Endometrium (tissue), 2 donors: ENCODE results near the gene VPS13D.

Experiments used
- FAIRE-seq: peaks from 2 replicates; lab custom pipeline; 2012; peaks lifted over from hg19 to GRCh38; lab: Jason Lieb, UNC
- donor health status: control.
- donor health status: control.

VPS13D gene

GRCh38 chr1:12433323-12434053, 203.7 kb downstream of the VPS13D start:
- FAIRE-seq: no peak

DNA sequence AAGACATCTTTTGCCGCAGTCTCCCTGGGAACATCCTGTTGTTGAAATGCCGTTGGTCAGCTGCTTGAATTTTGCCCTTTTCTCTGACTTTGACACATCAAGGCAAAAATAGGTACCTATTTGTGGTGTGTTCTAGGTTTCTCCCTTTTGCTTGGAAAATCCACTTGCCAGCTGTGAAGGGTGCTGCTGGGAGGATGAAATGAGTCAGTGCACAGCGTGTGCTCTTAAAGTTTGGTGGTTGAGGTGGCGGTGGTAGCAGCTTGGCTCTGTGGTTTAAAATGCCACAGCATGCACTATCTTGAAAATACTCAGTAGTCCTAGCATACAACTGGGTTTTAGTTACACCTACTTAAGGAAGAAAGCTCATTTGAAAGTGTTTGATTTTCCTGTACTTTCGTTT, 204.3 kb downstream of the VPS13D start:
- FAIRE-seq: no peak

- FAIRE-seq: no peak
These were observed 204.9 kb downstream of the VPS13D start for GRCh38 chr1:12434686-12435085.

GRCh38 chr1:12435639-12436344, 206.0 kb downstream of the VPS13D start:
- no peak for FAIRE-seq

DNA sequence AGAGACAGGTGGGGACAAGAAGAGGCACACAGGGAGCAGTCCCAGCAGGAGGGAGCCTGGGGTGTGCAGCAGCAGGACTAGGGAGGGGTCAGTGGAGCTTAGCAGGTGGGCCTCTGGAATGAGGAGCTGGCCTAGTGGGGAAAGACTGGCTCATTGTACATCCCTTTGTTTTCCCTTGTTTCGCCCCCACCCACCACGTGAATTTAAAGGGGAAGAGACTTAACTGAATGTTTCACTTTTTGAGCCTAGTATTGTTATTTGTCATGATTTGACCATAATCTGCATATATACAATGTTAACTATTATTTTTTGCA, 206.5 kb downstream of the VPS13D start:
- no peak for FAIRE-seq

DNA sequence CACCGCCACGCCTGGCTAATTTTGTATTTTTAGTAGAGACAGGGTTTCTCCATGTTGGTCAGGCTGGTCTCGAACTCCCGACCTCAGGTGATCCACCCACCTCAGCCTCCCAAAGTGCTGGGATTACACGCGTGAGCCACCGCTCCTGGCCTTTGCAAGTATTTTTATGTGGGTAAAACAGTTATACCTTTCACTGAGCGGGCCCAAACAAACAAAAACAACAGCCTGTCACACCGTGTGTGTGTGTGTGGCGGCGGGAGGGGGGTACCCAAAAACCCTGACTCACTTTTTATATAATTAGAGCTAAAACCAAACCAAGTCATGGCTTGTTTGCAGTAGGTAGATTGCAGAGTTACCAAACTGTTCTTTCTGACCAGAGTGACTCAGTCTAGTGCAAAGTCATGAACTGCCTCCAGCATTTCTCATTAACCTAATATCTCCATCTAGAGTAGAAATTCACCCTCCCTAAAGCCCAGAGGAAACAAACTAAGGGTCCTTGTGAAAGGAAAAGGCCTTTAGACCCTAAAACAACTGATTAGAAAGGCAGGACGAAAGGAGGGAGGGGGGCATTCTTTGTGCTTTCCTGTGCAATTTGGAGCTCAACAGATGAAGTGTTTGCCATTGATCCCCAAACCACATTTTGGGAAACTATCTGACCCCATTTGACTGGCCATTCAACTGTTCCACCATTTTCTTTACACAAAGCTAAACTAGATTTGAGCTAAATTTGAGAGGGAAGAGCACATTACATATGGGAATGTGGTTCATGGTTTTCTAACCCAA, 207.2 kb downstream of the VPS13D start:
- FAIRE-seq: no peak

DNA sequence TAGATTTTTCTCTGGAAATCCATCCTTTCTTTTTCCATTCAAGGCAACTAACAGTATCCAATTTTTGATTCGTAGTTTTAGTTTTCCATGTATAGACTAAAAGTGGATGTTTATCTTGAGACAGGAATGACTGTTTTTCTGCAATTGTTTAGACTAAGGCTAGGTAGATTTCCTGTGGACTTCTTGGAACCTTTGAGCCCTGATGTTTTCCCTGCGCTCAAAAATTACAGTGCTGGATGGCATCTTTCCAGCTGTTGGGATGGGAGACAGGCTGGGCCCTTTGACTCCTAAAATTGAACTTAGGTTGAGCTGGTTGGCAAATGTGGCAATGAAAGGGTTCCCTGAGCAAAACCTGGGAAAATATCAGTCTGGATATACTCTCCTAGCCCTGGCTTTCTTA, 207.8 kb downstream of the VPS13D start:
- FAIRE-seq: no peak

DNA sequence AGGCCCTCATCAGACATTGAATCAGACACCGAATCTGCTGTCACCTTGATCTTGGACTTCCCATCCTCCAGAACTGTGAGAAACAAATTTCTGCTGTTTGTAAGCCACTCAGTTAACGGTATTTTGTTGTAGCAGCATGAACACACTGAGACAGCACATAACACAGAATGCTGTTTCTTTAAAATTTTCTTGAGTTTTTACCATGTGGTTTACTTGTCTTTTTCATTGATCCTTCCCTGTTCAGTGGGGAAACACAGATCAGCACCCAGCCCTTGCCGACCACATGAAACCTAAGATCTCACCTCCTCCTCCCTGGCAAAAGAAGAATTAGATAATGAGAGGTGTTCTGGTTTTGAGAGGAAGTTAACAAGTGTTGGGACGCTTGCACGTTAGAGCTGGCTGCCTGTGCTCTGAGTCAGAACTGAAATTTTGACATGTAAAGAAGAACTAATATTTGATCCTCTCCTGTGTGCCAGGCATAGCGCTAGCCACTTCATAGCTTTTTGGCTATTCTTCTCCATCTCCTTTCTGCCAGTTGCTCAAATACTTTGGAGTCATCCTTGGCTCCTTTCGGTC, 208.6 kb downstream of the VPS13D start:
- no peak for FAIRE-seq

GRCh38 chr1:12439073-12439472, 209.2 kb downstream of the VPS13D start:
- FAIRE-seq: no peak

- FAIRE-seq: no peak
These were observed 211.7 kb downstream of the VPS13D start for GRCh38 chr1:12441414-12442105.

DNA sequence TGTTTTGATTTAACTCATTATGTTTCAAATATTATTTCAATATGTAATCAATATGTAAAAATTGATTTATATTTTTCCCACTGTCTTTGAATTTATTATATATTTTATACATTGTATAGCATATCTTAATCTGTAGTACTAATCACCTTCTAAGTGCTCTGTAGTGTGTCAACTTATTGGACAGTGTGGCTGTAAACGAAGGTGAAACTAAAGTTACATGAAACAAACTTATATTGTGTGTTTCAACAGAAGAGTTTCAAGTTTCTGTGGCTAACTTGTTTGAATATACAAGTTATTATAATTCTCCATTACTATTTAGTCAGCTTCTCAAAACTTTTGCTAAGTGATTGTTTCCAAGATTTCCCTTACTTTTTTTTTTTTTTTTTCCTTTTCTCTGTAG, 212.4 kb downstream of the VPS13D start:
- FAIRE-seq: peak; percentile 74

DNA sequence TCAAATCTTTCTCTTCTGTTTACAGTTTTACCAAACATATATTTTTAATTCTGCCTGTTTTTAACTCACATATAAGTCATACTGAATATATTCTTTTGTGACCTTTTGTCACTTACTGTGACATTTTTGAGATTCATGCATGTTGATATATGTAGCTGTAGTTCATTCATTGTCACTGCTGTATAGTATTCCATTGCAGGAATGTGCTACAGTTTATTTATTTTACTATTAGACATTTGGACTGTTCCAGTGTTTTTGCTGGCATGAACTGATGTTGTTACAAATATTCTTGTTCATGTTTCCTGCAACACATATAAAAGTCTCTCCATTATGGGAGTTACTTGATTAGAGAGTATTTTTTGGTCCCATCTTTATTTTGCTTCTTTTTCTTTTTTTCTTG, 213.3 kb downstream of the VPS13D start:
- no peak for FAIRE-seq

DNA sequence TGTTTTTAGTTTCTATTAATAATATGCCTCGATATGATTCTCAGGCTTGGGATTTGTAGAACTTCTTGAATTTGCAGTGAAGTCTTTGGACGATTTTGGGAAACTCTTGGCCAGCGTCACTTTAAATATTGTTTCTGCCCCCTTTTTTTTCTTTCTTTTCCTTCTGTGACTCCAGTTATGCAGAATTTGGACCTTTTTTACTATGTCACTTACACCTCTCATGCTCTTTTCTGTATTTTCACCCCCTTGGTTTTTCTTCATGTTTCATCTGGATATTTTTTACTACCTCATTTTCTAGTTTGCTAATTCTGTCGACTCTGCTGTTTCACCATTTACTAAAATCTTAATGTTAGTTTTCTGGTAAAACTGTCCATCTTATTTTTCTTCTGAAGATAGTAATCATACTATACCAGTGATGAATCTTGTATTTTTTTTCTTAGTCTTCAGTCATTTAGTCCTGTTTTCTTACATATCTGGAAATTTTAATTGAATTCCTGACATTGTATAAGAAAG, 214.6 kb downstream of the VPS13D start:
- no peak for FAIRE-seq

DNA sequence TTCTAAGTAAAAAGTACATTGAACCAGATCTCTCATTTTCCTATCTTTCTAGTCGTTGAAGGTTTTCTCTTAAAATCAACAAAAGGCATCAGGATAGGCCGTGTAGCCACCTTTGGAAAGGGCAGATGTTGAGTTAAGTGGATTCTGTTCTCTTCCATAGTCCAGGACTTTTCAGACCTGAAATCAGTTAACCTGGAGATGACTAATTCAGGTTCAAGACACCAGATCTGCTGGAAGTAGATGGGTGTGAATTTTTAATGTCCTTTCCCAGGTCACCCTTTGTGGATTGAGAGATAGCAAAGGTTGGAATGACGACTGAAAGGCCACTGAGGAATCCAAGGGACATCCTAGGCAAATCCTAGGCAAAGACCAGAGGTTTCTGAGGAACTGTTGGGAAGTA, 215.4 kb downstream of the VPS13D start:
- FAIRE-seq: no peak

- no peak for FAIRE-seq
These were observed 216.8 kb downstream of the VPS13D start for GRCh38 chr1:12446593-12446992.

- FAIRE-seq: no peak
These were observed 217.5 kb downstream of the VPS13D start for GRCh38 chr1:12447307-12447706.

- FAIRE-seq: no peak
These were observed 218.1 kb downstream of the VPS13D start for GRCh38 chr1:12447849-12448312.

DNA sequence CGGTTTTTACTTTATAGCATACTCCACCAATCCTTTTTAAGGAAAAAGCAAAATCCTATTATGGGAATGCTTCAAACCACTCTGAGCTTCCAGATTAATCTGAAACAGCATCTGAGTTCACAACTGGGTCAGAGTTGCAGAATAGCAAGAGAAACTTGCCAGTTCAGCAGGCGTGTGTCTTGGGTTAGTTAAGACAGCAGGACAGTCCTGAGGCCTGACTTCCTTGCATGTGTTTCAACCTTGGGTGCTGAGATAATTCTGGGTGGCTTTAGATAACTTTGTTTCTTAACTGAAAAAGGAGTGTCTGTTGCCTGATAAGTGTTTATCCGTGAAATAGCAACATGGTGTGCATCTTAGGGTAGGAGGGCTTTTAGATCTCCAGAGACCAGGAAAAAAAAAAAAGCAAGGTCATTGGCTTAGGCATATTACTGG, 218.9 kb downstream of the VPS13D start:
- FAIRE-seq: no peak

GRCh38 chr1:12450090-12450755, 220.4 kb downstream of the VPS13D start:
- no peak for FAIRE-seq

GRCh38 chr1:12450756-12451559, 221.1 kb downstream of the VPS13D start:
- FAIRE-seq: no peak

- FAIRE-seq: no peak
These were observed 221.7 kb downstream of the VPS13D start for GRCh38 chr1:12451560-12451900.
